Measurements from ENCODE around the gene CHST13. TPM values are rescaled to one million over a fixed set of nuclear protein-coding genes. Genes with fewer than 3 reads are reported as not detected.

Gene CHST13
- total RNA-seq, 1 donor, result 0.09 TPM

DNA sequence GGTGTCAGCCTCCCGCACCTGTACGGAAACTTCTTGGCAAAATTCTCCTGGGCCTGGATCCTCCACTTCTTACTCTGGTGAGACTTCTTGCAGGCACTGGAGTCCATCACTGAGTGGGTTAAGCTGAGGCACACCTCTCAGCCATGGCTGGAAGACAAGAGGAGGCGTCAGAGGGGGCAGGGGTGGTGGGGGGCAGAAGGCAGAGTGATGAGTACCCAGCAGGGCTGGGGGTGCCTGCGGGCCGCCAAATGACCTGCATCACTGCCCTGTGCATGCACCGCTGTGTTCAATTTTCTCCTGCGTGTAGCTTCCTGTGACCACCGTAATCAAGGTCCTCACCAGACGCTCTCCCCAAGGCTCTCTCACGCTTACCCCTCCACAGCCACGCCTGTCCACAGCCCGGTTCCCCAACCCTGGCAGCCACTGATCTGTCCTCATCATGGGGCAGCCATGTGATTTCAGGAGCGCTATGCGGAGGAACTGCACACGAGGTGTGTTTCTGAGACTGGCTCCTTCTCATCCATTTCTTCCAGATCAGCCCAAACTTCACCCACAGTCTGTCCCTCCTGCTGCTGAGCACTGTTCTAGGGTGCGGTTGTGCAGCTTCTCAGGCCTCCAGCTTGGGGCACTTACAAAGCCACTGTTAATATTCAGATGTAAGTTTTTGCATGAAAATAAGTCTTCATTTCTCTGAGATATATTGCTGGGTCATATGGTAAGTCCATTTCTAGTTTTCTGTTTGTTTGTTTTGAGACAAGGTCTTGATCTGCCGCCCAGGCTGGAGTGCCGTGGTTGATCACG, 29.5 kb downstream of the CHST13 start:
- TF ChIP-seq, protein P1, sequence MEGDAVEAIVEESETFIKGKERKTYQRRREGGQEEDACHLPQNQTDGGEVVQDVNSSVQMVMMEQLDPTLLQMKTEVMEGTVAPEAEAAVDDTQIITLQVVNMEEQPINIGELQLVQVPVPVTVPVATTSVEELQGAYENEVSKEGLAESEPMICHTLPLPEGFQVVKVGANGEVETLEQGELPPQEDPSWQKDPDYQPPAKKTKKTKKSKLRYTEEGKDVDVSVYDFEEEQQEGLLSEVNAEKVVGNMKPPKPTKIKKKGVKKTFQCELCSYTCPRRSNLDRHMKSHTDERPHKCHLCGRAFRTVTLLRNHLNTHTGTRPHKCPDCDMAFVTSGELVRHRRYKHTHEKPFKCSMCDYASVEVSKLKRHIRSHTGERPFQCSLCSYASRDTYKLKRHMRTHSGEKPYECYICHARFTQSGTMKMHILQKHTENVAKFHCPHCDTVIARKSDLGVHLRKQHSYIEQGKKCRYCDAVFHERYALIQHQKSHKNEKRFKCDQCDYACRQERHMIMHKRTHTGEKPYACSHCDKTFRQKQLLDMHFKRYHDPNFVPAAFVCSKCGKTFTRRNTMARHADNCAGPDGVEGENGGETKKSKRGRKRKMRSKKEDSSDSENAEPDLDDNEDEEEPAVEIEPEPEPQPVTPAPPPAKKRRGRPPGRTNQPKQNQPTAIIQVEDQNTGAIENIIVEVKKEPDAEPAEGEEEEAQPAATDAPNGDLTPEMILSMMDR (IDR thresholded peaks at IDR 0.05; ENCODE audit: insufficient read depth, low read length), result no peak
- no peak overlapping the region for H3K4me3 ChIP-seq (ENCODE audit: low read depth, low read length)
- DNase-seq (ENCODE audit: low read depth), result no peak

DNA sequence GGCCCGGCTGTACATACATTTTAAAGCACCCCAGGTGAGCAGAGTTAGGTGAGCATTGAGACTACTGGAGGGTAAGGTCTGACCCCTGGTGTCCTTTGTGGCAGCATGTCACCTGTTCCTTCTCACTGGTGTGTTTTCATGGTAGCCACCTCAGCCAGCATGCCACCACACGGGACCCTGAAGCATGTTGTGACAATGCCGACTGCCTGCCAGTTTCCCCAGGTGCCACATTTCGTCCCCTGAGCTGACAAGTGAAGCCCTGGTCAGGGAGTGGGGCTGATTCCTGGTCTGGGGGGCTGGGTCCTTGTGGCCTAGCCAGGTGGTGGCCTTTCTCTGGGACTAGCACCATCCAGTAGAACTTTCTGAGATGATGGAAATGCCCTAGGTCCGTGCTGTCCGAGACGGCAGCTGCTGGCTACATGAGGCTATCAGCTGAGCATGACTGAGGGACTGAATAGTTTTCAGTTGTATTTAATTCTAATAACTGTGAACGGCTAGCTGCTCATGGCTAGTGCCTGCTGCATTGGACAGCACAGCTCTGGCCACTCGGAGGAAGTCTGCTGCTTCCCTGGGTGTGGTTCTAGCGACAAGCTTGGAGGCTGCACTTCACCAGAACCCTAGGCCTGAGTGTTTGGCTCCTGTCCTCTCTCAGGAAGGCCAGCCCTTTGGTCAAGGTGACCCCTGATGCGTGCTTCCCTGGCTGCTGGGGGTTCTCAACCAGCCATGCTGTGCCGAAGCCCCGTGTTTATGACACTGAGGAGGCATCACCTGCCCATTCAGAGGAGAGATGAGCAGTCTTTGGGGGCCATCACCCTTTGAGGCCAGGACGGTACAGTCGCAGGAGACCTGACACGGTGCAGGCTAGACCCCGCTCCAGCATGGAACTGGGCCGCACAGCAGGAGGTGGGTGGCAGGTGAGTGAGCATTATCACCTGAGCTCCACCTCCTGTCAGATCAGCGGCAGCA, 30.9 kb downstream of the CHST13 start:
- DNase-seq (ENCODE audit: low read depth), result no peak
- H3K4me3 ChIP-seq (ENCODE audit: low read depth, low read length), result no peak overlapping the region
- TF ChIP-seq, protein P1 (IDR thresholded peaks at IDR 0.05; ENCODE audit: insufficient read depth, low read length), result no peak

DNA sequence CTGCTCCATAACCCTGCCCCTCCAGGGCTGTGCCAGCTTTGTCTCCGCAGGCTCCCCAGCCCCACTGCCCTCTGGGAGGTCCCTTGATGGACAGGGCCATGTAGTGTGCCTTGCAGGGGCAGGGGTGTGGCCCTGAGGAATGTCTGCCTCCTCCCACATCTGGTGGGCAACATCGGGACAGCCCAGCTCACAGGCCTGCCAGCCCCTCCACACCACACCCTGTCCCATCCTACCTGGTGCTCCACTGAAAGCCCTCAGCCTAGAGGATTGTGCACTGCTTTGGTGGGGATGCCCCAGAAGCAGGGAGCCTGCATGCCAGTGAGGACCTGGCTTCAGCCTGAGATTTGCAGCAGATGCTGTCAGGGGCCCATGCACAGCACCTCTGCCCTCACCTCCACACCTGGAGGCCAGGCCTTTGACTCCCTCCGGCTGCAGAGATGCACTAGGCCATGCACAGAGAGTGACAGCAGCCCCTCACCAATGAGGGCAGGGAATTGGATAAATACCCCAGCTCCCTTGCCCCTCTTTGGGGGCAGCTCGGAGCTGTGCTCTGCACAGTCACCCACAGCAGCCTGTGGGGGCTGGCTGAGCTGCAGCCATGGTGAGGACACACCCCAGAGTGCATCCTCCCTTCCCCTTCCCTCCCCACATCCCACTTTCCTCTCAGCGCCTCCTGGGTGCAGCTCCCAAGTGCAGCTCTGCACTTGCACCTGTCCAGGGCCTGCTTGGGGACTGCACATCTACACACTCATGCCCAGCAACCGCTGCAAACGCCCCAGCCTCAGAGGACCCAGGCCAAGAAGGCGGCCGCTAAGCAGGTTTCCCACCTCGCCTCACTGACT, 32.1 kb downstream of the CHST13 start:
- TF ChIP-seq, protein P1 (IDR thresholded peaks at IDR 0.05; ENCODE audit: insufficient read depth, low read length), result no peak
- H3K4me3 ChIP-seq (ENCODE audit: low read depth, low read length), result no peak overlapping the region
- DNase-seq (ENCODE audit: low read depth), result no peak

DNA sequence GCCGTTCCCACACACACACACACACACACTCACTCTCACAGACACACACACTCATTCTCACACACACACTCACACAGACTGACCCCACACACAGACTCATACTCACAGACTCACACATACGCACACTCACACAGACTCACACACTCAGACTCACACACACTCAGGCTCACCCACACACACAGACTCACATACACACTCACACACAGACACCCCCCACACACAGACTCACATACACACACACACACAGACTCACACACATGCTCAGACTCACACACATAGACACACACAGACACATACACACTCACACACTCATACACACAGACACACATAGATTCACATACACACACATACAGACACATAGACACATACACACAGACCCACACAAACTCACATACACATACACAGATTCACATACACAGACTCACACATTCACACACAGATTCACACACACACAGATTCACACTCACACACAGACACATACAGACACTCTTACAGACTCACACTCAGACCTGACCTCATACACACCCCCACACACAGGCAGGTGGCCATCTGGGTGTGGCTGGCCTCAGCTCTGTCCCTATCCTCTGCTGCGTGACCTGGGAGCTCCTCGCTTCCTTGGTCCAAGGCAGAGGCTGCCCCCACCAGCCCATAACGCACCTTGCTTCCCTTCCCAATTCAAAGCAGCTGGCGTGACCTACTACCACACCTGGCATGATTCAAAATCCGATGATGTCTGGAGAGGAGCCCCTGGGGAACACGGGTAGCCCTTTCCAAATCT, 32.9 kb downstream of the CHST13 start:
- TF ChIP-seq, protein P1 (IDR thresholded peaks at IDR 0.05; ENCODE audit: insufficient read depth, low read length), result no peak

DNA sequence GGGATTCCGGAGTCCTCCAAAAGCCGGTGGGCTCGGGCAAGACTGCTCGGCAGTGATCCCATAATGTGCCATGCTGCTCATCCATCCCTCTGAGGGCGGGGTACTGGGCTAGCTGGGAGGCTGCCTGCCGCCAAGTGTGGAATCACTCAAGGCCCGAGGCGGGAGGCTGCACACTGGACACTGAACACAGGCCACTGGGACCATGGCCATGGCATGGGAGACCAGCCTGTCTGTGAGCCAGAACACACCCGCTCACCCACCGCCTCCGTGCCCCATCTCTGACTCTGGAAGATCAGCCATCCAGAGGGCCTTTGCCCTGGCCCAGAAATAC, 33.4 kb downstream of the CHST13 start:
- TF ChIP-seq, protein P1 (IDR thresholded peaks at IDR 0.05; ENCODE audit: insufficient read depth, low read length), result no peak
- no peak for DNase-seq (ENCODE audit: low read depth)
- no peak overlapping the region for H3K4me3 ChIP-seq (ENCODE audit: low read depth, low read length)

More for the DNA sequence above, 32.9 kb downstream of the CHST13 start:
- DNase-seq (ENCODE audit: low read depth), result no peak
- no peak overlapping the region for H3K4me3 ChIP-seq (ENCODE audit: low read depth, low read length)

Measured in fibroblast of the aortic adventitia (primary cell).